ENCODE data around the gene SLC41A3.

GRCh38 chr3:126008219-126008618, 75.7 kb downstream of the SLC41A3 start:
- TF ChIP-seq CTCF (conservative IDR thresholded peaks at IDR 0.05) (no peak), ZFX (IDR thresholded peaks at IDR 0.05) (no peak)

All from C4-2B (cell line).